ENCODE data around the gene GUK1. TPM values are rescaled to one million over a fixed set of nuclear protein-coding genes. Genes with fewer than 3 reads are reported as not detected.

GUK1 gene
- polyA plus RNA-seq, 3 donors: 262 to 391 (median 316) TPM

DNA sequence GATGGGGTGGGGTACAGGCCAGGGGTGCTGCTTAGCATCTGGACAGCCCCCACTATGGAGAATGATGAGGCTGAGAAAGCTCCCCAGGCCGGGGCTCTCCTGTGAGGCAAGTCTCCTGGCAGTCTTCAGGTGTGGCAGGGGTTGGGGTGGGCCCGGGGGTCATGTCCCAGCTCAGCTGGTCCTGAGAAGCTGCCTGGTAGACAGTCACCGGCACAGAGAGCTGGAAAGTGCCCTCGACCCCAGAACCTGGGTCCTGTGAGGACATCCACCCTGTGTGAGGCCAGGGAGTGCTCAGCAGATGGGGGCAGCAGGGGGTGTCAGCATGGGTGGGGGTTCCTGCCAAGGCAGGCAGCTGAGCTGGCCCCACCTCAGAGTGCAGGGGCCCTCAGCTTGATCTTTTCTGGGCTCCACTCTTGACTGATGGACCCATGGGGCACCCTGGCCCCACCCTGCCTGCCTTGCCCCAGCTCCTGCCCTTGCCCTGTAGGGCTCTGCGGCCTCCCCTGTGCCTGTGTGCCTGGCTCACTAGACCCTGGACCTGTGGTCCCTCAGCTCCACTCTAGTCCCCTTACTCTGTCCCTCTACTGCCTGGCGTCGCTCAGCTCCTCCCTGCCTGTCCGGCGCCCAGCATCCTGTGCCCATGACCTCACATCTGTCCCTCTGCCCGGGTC is 31.3 kb downstream of the GUK1 start:
- H3K9ac ChIP-seq (ENCODE audit: insufficient read depth, low read length, poor library complexity, severe bottlenecking): no peak overlapping the region
- H3K9me3 ChIP-seq (replicated peaks in 1 of 2; ENCODE audit: control insufficient read depth in 1 of 2, insufficient read depth in 1 of 2, low read length in 2 of 2): peaks cover 0 to 7% of the 10 kb centered on the region in 2 donors
- peak overlapping the region in 5 of 7 donors; percentile 24 to 65 (median 41) for H3K27ac Mint-ChIP-seq
- H3K27ac ChIP-seq (ENCODE audit: low read depth in 1 of 2, low read length in 2 of 2): no peak overlapping the region
- TF ChIP-seq, protein P1, sequence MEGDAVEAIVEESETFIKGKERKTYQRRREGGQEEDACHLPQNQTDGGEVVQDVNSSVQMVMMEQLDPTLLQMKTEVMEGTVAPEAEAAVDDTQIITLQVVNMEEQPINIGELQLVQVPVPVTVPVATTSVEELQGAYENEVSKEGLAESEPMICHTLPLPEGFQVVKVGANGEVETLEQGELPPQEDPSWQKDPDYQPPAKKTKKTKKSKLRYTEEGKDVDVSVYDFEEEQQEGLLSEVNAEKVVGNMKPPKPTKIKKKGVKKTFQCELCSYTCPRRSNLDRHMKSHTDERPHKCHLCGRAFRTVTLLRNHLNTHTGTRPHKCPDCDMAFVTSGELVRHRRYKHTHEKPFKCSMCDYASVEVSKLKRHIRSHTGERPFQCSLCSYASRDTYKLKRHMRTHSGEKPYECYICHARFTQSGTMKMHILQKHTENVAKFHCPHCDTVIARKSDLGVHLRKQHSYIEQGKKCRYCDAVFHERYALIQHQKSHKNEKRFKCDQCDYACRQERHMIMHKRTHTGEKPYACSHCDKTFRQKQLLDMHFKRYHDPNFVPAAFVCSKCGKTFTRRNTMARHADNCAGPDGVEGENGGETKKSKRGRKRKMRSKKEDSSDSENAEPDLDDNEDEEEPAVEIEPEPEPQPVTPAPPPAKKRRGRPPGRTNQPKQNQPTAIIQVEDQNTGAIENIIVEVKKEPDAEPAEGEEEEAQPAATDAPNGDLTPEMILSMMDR (IDR thresholded peaks at IDR 0.05): no peak
- intact Hi-C loops (cut with micrococcal nuclease): loop anchor here in 1 of 2 donors (5.0 kb wide), 1 partner anchor 384 kb away; no protein-coding TSS in a partner anchor
- peaks cover 7% of the 10 kb centered on the region in 2 donors for H3K36me3 Mint-ChIP-seq
- no peaks in the 10 kb centered on the region for H4K20me1 ChIP-seq (ENCODE audit: insufficient read depth, low read length)
- H3K79me2 ChIP-seq (ENCODE audit: insufficient read depth, low read length): peaks cover 18% of the 10 kb centered on the region
- H3K27me3 ChIP-seq (ENCODE audit: control insufficient read depth in 2 of 2, insufficient read depth in 2 of 2, low read length in 2 of 2): no peaks in the 10 kb centered on the region
- H3K4me1 Mint-ChIP-seq: peaks cover 17% of the 10 kb centered on the region
- H3K27me3 Mint-ChIP-seq (ENCODE audit: low read depth in 3 of 3): peaks cover 0 to 4% (median 0%) of the 10 kb centered on the region in 3 donors
- H3K4me3 ChIP-seq (replicated peaks in 1 of 3; ENCODE audit: low read depth in 2 of 3, low read length in 3 of 3): no peak overlapping the region
- peak in 1 of 3 donors; percentile 4 for DNase-seq
- H2AFZ ChIP-seq (ENCODE audit: insufficient read depth, low read depth, low read length, poor library complexity, severe bottlenecking): no peak overlapping the region
- peaks cover 8% of the 10 kb centered on the region in 2 donors for H3K4me1 ChIP-seq (ENCODE audit: control insufficient read depth in 1 of 2, insufficient read depth in 2 of 2, low read length in 2 of 2)
- no peak overlapping the region for H3K4me2 ChIP-seq (replicated peaks; ENCODE audit: extremely low read depth, low read length, poor library complexity, severe bottlenecking)
- H3K9me3 Mint-ChIP-seq: peaks cover 0 to 1% (median 0%) of the 10 kb centered on the region in 7 donors
- peaks cover 0 to 7% of the 10 kb centered on the region in 2 donors for H3K36me3 ChIP-seq (replicated peaks in 1 of 2; ENCODE audit: control insufficient read depth in 1 of 2, insufficient read depth in 2 of 2, low read length in 2 of 2)
- no peak overlapping the region for H3K4me3 Mint-ChIP-seq
- WGBS (ENCODE audit: insufficient coverage): 89% methylated on average over 10 of the region's 10 CpGs

GRCh38 chr1:228172591-228173527 is 32.8 kb downstream of the GUK1 start:
- peak overlapping the region in 1 of 2 donors; percentile 57 for H3K27ac ChIP-seq (ENCODE audit: low read depth in 1 of 2, low read length in 2 of 2)
- H3K9ac ChIP-seq (ENCODE audit: insufficient read depth, low read length, poor library complexity, severe bottlenecking): no peak overlapping the region
- Mint-ChIP-seq H3K4me1 (peaks cover 13% of the 10 kb centered on the region), H3K9me3 (peaks cover 0 to 1% (median 0%) of the 10 kb centered on the region in 7 donors), H3K27ac (peak overlapping the region in 4 of 7 donors; percentile 13 to 89 (median 67)), H3K27me3 (ENCODE audit: low read depth in 3 of 3) (peaks cover 0 to 4% (median 0%) of the 10 kb centered on the region in 3 donors), H3K36me3 (peaks cover 7% of the 10 kb centered on the region in 2 donors), H3K4me3 (no peak overlapping the region)
- DNase-seq: peak in 1 of 3 donors; percentile 3
- peaks cover 0 to 10% of the 10 kb centered on the region in 2 donors for H3K36me3 ChIP-seq (replicated peaks in 1 of 2; ENCODE audit: control insufficient read depth in 1 of 2, insufficient read depth in 2 of 2, low read length in 2 of 2)
- H2AFZ ChIP-seq (ENCODE audit: insufficient read depth, low read depth, low read length, poor library complexity, severe bottlenecking): no peak overlapping the region
- no peaks in the 10 kb centered on the region for H4K20me1 ChIP-seq (ENCODE audit: insufficient read depth, low read length)
- intact Hi-C loops (cut with micrococcal nuclease): loop anchor here in 1 of 2 donors (5.0 kb wide), 1 partner anchor 386 kb away; no protein-coding TSS in a partner anchor
- H3K4me3 ChIP-seq (replicated peaks in 1 of 3; ENCODE audit: low read depth in 2 of 3, low read length in 3 of 3): no peak overlapping the region
- H3K4me1 ChIP-seq (ENCODE audit: control insufficient read depth in 1 of 2, insufficient read depth in 2 of 2, low read length in 2 of 2): peaks cover 0 to under 1% of the 10 kb centered on the region in 2 donors
- H3K9me3 ChIP-seq (replicated peaks in 1 of 2; ENCODE audit: control insufficient read depth in 1 of 2, insufficient read depth in 1 of 2, low read length in 2 of 2): peaks cover 0 to 7% of the 10 kb centered on the region in 2 donors
- H3K79me2 ChIP-seq (ENCODE audit: insufficient read depth, low read length): peaks cover 14% of the 10 kb centered on the region
- H3K4me2 ChIP-seq (replicated peaks; ENCODE audit: extremely low read depth, low read length, poor library complexity, severe bottlenecking): no peak overlapping the region
- 93% methylated on average over 12 of the region's 21 CpGs for WGBS (ENCODE audit: insufficient coverage)
- H3K27me3 ChIP-seq (ENCODE audit: control insufficient read depth in 2 of 2, insufficient read depth in 2 of 2, low read length in 2 of 2): no peaks in the 10 kb centered on the region
- TF ChIP-seq, protein P1 (IDR thresholded peaks at IDR 0.05): no peak
